Measurements from ENCODE around the gene PRRT1.

PRRT1 gene

DNA sequence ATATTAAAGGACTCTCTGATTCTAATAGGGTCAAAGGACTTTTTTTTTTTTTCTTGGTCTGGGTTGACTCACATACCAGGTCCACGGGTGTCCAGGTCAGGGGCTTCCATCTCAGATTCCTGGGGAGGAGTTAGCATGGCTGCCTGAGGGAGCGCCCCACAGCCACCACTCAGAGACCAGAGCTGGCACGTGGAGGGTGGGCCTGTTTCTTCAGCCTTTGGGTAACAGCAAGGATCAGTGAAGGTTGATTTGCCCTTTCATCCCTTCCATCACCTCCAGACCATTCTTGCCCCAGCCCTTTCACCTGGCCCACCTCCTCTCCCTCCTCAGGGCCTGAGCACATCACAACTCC lies 46.6 kb upstream of the PRRT1 start:
- Histone ChIP-seq H4K20me1 (ENCODE audit: insufficient read depth, low read length, poor library complexity, severe bottlenecking) (no peaks in the 10 kb centered on the region), H3K27me3 (ENCODE audit: insufficient read depth, low read length, poor library complexity, severe bottlenecking) (no peaks in the 10 kb centered on the region), H3K9me2 (replicated peaks; ENCODE audit: low read depth, low read length) (no peaks in the 10 kb centered on the region), H3K9me3 (ENCODE audit: insufficient read depth, low read depth, low read length) (no peaks in the 10 kb centered on the region), H3K4me1 (ENCODE audit: insufficient read depth, low read length, poor library complexity, severe bottlenecking) (peaks cover 27% of the 10 kb centered on the region), H3F3A (ENCODE audit: low read depth) (no peaks in the 10 kb centered on the region), H3K9ac (ENCODE audit: low read depth, low read length, poor library complexity, severe bottlenecking) (no peak overlapping the region), H3K4me3 (ENCODE audit: low read length, poor library complexity, severe bottlenecking) (no peak overlapping the region), H3K79me2 (ENCODE audit: insufficient read depth, low read length) (peaks cover 25% of the 10 kb centered on the region; the same call in 1 of the 2 replicates), H3K4me2 (ENCODE audit: low read depth, low read length, poor library complexity, severe bottlenecking) (no peak overlapping the region), H3K36me3 (ENCODE audit: insufficient read depth, low read length) (no peaks in the 10 kb centered on the region), H2AFZ (ENCODE audit: low read length) (no peak overlapping the region)
- TF ChIP-seq, protein P1, sequence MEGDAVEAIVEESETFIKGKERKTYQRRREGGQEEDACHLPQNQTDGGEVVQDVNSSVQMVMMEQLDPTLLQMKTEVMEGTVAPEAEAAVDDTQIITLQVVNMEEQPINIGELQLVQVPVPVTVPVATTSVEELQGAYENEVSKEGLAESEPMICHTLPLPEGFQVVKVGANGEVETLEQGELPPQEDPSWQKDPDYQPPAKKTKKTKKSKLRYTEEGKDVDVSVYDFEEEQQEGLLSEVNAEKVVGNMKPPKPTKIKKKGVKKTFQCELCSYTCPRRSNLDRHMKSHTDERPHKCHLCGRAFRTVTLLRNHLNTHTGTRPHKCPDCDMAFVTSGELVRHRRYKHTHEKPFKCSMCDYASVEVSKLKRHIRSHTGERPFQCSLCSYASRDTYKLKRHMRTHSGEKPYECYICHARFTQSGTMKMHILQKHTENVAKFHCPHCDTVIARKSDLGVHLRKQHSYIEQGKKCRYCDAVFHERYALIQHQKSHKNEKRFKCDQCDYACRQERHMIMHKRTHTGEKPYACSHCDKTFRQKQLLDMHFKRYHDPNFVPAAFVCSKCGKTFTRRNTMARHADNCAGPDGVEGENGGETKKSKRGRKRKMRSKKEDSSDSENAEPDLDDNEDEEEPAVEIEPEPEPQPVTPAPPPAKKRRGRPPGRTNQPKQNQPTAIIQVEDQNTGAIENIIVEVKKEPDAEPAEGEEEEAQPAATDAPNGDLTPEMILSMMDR (conservative IDR thresholded peaks at IDR 0.05; ENCODE audit: low read length): no peak
- TF ChIP-seq EZH2phosphoT487 (IDR thresholded peaks at IDR 0.05; ENCODE audit: borderline replicate concordance): no peak

DNA sequence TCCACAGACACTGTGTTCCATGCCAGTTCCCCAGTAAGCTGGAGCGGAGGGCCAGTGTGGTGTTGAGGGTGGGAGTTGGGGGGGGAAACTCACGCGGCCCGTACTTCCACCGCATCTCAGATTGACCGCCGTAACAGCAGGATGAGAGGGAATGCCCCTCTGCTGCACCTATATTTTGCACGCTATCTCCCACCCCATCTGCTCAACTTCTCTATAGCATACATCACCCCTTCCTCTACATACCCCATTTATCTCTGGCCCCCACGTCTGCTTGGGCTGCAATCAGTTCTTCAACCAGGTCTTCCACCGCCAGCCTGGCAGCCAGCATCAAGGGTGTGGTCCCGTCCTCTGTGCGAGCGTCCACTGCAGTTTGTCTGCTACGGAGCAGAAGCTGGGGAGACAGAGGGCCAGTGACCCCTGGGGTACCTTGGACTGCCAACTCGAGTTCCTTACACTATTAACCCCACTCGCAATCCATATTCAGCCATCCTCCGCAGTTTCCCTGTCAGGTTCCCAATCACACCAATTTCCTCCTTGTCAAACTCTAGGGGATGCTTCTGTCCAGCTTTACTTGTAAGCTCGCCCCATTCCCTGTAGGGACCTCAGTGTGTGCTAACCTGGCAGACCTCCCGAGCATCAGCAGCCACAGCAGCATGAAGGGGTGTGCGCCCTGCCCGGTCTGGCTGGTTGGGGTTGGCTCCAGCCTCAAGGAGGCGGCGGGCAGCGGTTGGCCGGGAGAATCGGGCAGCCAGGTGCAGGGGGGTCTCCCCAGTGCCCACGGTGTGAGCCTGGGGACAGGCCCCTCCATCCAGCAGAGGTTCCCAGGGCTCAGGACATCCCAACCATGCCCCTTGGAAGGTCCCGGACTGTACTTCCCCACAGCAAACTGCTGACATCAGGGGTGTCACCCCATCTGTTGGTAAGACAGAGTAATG lies 45.2 kb upstream of the PRRT1 start:
- Histone ChIP-seq H3K36me3 (ENCODE audit: insufficient read depth, low read length) (no peaks in the 10 kb centered on the region), H3K4me1 (ENCODE audit: insufficient read depth, low read length, poor library complexity, severe bottlenecking) (peaks cover 40% of the 10 kb centered on the region), H3K9me2 (replicated peaks; ENCODE audit: low read depth, low read length) (no peaks in the 10 kb centered on the region), H3K4me2 (ENCODE audit: low read depth, low read length, poor library complexity, severe bottlenecking) (peak overlapping the region; percentile 84), H3K27me3 (ENCODE audit: insufficient read depth, low read length, poor library complexity, severe bottlenecking) (no peaks in the 10 kb centered on the region), H2AFZ (ENCODE audit: low read length) (peak overlapping the region; percentile 86), H3F3A (ENCODE audit: low read depth) (no peaks in the 10 kb centered on the region), H3K4me3 (ENCODE audit: low read length, poor library complexity, severe bottlenecking) (peak overlapping the region; percentile 99), H3K9ac (ENCODE audit: low read depth, low read length, poor library complexity, severe bottlenecking) (peak overlapping the region; percentile 100), H3K79me2 (ENCODE audit: insufficient read depth, low read length) (peaks cover 39% of the 10 kb centered on the region), H3K9me3 (ENCODE audit: insufficient read depth, low read depth, low read length) (no peaks in the 10 kb centered on the region), H4K20me1 (ENCODE audit: insufficient read depth, low read length, poor library complexity, severe bottlenecking) (no peaks in the 10 kb centered on the region)
- TF ChIP-seq EZH2phosphoT487 (IDR thresholded peaks at IDR 0.05; ENCODE audit: borderline replicate concordance): no peak
- TF ChIP-seq, protein P1 (conservative IDR thresholded peaks at IDR 0.05; ENCODE audit: low read length): no peak

DNA sequence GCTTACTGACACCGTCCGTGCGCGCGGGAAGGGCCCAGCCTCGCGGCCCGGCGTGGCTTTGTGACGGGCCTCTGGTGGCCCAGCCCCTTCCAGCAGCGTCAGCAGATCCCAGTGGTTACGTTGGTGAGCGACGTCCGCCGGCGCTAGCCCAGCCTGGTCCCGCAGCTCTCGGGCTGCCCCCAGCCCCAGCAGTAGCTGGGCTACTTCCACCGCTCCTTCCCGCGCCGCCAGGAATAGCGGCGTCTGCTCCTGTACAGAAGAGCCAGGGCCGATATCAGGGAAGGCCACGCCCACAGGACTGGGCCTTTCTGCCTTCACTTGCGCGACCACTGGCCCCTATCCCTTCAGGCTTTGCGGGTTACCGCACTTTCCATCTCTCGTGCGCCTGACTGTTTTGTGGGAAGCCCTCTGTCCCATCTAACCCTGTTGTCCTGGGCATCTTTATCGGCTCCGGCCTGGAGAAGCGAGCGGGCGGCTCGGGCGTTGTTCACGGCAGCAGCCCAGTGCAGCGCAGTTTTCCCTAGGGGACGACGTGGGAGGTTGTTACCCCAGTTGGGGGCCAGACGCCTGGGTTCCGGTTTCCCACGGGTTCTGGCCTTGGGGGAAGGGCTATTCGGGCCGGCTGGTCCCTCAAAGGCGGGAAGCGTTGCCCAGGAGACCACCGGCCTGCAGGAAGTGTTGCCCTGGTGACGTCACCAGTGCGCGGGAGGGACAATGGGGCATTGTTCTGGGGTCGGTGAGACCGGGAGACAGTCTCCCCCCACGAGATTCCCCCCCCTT lies 44.4 kb upstream of the PRRT1 start:
- H3K9ac ChIP-seq (ENCODE audit: low read depth, low read length, poor library complexity, severe bottlenecking): peak overlapping the region; percentile 100
- H3K4me2 ChIP-seq (ENCODE audit: low read depth, low read length, poor library complexity, severe bottlenecking): peak overlapping the region; percentile 84
- H4K20me1 ChIP-seq (ENCODE audit: insufficient read depth, low read length, poor library complexity, severe bottlenecking): no peaks in the 10 kb centered on the region
- peaks cover 48% of the 10 kb centered on the region for H3K4me1 ChIP-seq (ENCODE audit: insufficient read depth, low read length, poor library complexity, severe bottlenecking)
- peak overlapping the region; percentile 86 for H2AFZ ChIP-seq (ENCODE audit: low read length)
- H3K27me3 ChIP-seq (ENCODE audit: insufficient read depth, low read length, poor library complexity, severe bottlenecking): no peaks in the 10 kb centered on the region
- H3F3A ChIP-seq (ENCODE audit: low read depth): no peaks in the 10 kb centered on the region
- H3K9me2 ChIP-seq (replicated peaks; ENCODE audit: low read depth, low read length): no peaks in the 10 kb centered on the region
- H3K79me2 ChIP-seq (ENCODE audit: insufficient read depth, low read length): peaks cover 48% of the 10 kb centered on the region
- no peak for TF ChIP-seq EZH2phosphoT487 (IDR thresholded peaks at IDR 0.05; ENCODE audit: borderline replicate concordance)
- TF ChIP-seq, protein P1 (conservative IDR thresholded peaks at IDR 0.05; ENCODE audit: low read length): no peak
- H3K4me3 ChIP-seq (ENCODE audit: low read length, poor library complexity, severe bottlenecking): peak overlapping the region; percentile 99
- H3K9me3 ChIP-seq (ENCODE audit: insufficient read depth, low read depth, low read length): no peaks in the 10 kb centered on the region
- no peaks in the 10 kb centered on the region for H3K36me3 ChIP-seq (ENCODE audit: insufficient read depth, low read length)
